IPS-18a (cell line): ENCODE data around the gene PTCRA.

Experiments used
- H3K27ac ChIP-seq: one replicate; pipeline ENCODE4 v1.5.1; 2013; ENCODE audit warnings: low read length
- H3K27me3 ChIP-seq: one replicate; pipeline ENCODE4 v1.6.1; 2013; ENCODE audit warnings: mild to moderate bottlenecking, low read length; ENCODE audit not compliant: control insufficient read depth, insufficient read depth
- H3K36me3 ChIP-seq: one replicate; pipeline ENCODE4 v1.6.1; 2013; ENCODE audit warnings: low read depth, low read length; ENCODE audit not compliant: control insufficient read depth
- H3K4me1 ChIP-seq: one replicate; pipeline ENCODE4 v1.6.1; 2013; ENCODE audit warnings: low read depth, low read length; ENCODE audit not compliant: control insufficient read depth
- H3K4me3 ChIP-seq: one replicate; pipeline ENCODE4 v1.5.1; 2013; ENCODE audit warnings: low read length
- H3K9ac ChIP-seq: one replicate; pipeline ENCODE4 v1.6.1; 2013; ENCODE audit warnings: mild to moderate bottlenecking, low read length, moderate library complexity
- H3K9me3 ChIP-seq: one replicate; pipeline ENCODE4 v1.6.1; 2013; ENCODE audit warnings: low read depth, low read length; ENCODE audit not compliant: control insufficient read depth

Gene PTCRA

DNA sequence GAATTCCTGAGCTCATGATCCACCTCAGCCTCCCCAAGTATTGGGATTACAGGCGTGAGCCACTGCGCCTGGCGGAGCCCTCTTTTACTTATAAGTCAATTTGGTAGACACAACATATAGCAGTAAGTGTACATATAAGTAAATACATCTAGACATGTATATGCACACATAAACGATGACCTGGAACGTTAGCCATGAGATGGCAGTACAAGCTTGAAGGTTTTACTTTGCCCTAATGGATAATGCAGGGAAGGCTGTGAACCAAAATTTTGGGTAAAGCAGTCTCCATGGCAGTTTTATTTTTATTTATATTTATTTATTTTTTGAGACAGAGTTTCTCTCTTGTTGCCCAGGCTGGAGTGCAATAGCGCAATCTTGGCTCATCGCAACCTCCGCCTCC, 42.3 kb downstream of the PTCRA start:
- no peaks in the 10 kb centered on the region for H3K9me3 ChIP-seq
- H3K27ac ChIP-seq = no peak overlapping the region
- peaks cover 28% of the 10 kb centered on the region for H3K27me3 ChIP-seq
- no peaks in the 10 kb centered on the region for H3K36me3 ChIP-seq
- no peaks in the 10 kb centered on the region for H3K4me1 ChIP-seq
- no peak overlapping the region for H3K4me3 ChIP-seq
- no peak overlapping the region for H3K9ac ChIP-seq

DNA sequence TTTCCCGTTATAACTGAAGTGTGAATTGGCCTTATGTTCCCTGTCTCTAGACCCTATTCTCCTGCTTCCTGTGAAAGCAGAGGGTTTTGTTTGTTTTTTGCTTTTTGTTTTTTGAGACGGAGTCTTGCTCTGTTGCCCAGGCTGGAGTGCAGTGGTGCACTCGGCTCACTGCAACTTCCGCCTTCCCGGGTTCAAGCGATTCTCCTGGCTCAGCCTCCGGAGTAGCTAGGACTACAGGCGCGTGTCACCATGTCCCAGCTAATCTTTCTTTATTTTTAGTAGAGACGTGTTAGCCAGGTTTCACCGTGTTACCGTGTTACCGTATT, 44.0 kb downstream of the PTCRA start:
- Histone ChIP-seq H3K4me3 (peak overlapping the region; percentile 71), H3K9me3 (no peaks in the 10 kb centered on the region), H3K4me1 (no peaks in the 10 kb centered on the region), H3K27me3 (peaks cover 28% of the 10 kb centered on the region), H3K36me3 (peaks cover under 1% of the 10 kb centered on the region), H3K27ac (no peak overlapping the region), H3K9ac (no peak overlapping the region)

DNA sequence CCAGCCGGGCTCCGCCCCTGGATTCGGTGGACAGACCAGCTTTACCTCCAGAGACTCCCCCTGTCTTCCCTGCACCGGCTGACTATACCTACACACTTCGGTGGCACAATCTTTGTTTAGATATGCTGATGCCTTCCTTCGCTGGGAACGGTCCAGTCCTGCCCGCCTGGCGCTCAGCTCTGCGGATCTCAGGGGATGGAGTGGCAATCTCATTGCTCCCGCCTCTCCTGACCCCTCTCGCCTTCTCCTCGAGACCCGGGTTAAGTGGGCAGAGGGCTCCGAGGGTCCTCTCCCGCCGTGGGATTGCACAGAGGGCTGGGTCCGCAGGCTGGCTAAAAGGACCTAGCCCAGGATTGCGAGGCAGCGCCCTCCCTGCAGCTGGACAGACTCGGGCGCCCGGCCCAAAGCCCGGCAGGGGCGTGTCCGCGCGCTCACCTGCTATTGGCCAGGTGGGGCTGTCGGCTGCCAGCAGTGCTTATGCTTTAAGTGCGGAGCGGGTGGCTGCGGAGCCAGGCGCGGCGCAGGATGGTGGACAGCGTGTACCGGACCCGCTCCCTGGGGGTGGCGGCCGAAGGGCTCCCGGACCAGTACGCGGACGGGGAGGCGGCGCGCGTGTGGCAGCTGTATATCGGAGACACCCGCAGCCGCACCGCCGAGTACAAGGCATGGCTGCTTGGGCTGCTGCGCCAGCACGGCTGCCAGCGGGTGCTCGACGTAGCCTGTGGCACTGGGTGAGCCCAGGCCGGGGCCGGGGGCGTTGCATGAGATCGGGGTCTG, 44.6 kb downstream of the PTCRA start, which contains the start of gene GNMT:
Gene GNMT (plus strand): TSS at position 512 of the 777 bp plus-strand sequence. CDS start 14 bp downstream, at position 526.
- Histone ChIP-seq H3K4me3 (peak within 1 kb of the TSS; percentile 71), H3K27ac (no peak within 1 kb of the TSS), H3K36me3 (peaks cover 3% of the 10 kb centered on the region), H3K27me3 (peaks cover 28% of the 10 kb centered on the region), H3K9me3 (no peaks in the 10 kb centered on the region), H3K4me1 (no peaks in the 10 kb centered on the region), H3K9ac (no peak within 1 kb of the TSS)

DNA sequence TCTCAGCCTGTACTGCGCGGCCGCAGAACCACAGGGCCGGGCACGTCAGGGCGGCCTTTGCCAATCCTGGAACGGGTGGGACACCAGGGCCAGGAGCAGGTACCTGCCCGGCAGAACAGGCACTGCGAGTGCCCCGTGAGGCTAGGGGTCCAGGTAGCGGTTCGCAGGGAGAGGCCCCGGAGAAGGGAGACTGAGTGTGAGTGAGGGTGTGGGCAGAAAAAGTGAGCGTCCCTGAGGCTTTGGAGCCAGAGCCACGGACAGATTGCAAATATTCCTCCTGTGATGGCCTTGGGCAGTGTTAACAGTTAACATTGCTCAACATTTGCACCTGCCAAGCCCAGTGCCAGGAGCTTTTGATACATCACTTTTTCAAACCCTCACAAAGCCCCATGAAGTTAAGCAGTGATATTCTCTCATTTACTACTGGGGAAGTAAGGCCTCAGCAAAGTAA, 45.2 kb downstream of the PTCRA start:
- Histone ChIP-seq H3K9ac (no peak overlapping the region), H3K4me1 (no peaks in the 10 kb centered on the region), H3K4me3 (peak overlapping the region; percentile 71), H3K9me3 (no peaks in the 10 kb centered on the region), H3K27ac (no peak overlapping the region), H3K36me3 (peaks cover 3% of the 10 kb centered on the region), H3K27me3 (peaks cover 28% of the 10 kb centered on the region)

DNA sequence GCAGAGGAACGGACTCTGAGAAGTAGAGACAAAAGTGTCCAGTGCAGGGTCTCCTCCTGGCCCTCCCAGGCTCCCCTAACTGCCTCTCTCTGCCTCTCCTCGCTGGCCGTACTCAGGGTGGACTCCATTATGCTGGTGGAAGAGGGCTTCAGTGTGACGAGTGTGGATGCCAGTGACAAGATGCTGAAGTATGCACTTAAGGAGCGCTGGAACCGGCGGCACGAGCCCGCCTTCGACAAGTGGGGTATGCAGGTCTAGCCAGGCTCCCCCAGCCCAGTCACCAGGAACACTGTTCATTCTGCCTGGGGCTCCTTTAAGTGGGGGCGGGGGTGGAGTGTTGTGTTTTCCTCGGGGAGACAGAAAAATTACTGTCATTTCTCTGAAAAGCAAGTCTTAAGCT, 46.2 kb downstream of the PTCRA start:
- H3K4me3 ChIP-seq = no peak overlapping the region
- no peaks in the 10 kb centered on the region for H3K4me1 ChIP-seq
- H3K36me3 ChIP-seq = peaks cover 3% of the 10 kb centered on the region
- H3K27me3 ChIP-seq = peaks cover 28% of the 10 kb centered on the region
- H3K9me3 ChIP-seq = no peaks in the 10 kb centered on the region
- H3K9ac ChIP-seq = no peak overlapping the region
- no peak overlapping the region for H3K27ac ChIP-seq

DNA sequence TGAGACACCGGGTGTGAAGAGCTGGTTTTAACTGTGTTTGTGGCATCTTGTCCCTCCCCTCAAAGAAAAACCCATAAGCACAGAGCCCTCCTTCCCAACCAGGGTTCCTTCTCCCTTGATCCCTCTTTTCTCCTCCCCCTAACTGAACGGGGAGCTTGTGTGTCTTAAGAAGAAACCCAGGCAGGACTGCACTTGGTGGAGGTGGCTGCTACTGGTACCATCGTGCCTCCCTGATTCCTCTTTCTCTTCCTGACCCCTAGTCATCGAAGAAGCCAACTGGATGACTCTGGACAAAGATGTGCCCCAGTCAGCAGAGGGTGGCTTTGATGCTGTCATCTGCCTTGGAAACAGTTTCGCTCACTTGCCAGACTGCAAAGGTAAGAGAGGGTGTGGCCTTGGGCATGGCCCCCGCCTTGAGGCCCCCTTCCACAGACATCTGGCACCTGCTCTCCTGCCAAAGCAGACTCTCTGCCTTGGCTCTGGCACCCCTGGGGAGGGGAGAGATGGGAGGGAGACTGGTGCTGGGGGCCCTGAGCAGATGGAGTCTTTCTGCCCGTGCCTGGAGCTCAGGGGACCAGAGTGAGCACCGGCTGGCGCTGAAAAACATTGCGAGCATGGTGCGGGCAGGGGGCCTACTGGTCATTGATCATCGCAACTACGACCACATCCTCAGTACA, 46.8 kb downstream of the PTCRA start:
- Histone ChIP-seq H3K9ac (no peak overlapping the region), H3K9me3 (no peaks in the 10 kb centered on the region), H3K36me3 (peaks cover 3% of the 10 kb centered on the region), H3K27me3 (peaks cover 28% of the 10 kb centered on the region), H3K4me3 (no peak overlapping the region), H3K4me1 (no peaks in the 10 kb centered on the region), H3K27ac (no peak overlapping the region)

DNA sequence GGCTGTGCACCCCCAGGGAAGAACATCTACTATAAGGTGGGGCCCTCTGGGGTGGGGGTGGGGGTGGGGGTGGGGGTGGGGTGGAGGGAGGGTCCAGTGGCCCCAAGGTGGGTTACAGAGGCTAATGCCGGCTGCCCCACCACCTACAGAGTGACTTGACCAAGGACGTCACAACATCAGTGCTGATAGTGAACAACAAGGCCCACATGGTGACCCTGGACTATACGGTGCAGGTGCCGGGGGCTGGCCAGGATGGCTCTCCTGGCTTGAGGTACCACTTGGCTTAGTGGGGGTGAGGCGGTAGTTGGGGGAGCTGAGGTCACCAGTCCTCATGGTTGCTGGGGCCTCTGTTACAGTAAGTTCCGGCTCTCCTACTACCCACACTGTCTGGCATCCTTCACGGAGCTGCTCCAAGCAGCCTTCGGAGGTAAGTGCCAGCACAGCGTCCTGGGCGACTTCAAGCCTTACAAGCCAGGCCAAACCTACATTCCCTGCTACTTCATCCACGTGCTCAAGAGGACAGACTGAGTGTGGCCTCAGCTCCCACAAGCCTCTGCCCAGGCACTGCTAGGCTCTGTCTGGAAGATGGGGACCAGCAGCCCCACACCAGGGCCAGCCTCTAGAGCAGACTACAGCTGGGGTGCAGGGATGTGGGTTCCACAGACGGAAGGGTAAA, 47.5 kb downstream of the PTCRA start:
- peaks cover 3% of the 10 kb centered on the region for H3K36me3 ChIP-seq
- no peaks in the 10 kb centered on the region for H3K4me1 ChIP-seq
- no peak overlapping the region for H3K27ac ChIP-seq
- no peak overlapping the region for H3K9ac ChIP-seq
- peaks cover 28% of the 10 kb centered on the region for H3K27me3 ChIP-seq
- H3K9me3 ChIP-seq = no peaks in the 10 kb centered on the region
- no peak overlapping the region for H3K4me3 ChIP-seq

DNA sequence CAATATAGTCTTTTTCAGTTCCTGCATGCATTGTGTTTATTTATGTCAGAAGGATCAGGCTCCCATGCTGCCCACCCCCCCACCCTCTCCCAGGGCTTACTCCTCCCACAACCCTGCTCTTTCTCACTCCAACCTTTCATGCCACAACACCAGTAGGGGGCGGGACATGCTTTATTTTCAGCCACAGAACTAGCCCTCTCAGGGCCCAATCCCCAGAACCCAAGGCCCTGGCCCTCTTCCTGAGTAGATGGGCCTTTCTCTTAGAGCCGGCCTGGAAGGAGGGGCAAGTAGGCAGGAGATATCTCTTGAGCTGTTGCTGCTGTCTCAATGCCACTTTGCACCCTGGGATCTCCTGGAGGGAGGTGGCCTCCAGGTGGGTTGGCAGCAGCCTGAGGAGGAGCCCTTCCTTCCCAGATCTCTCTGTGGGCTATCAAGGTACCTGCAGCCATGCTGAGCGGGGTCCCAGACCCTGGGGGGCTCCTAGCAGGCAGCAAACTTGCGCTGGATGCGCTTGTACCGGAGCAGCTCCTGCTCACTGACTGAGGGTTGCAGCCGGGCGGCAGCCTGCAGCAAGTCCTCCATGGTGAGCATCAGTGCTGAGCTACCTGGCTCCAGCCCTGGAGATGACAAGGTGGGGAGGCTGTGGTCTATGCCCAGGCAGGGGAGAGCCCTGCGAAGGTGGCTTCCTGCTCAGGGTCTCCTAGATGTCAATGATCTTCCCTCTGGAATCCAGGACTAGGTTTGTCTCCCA, 48.2 kb downstream of the PTCRA start:
- no peaks in the 10 kb centered on the region for H3K4me1 ChIP-seq
- no peak overlapping the region for H3K9ac ChIP-seq
- H3K36me3 ChIP-seq = peaks cover 3% of the 10 kb centered on the region
- no peak overlapping the region for H3K27ac ChIP-seq
- H3K9me3 ChIP-seq = no peaks in the 10 kb centered on the region
- peaks cover 24% of the 10 kb centered on the region for H3K27me3 ChIP-seq
- H3K4me3 ChIP-seq = no peak overlapping the region

DNA sequence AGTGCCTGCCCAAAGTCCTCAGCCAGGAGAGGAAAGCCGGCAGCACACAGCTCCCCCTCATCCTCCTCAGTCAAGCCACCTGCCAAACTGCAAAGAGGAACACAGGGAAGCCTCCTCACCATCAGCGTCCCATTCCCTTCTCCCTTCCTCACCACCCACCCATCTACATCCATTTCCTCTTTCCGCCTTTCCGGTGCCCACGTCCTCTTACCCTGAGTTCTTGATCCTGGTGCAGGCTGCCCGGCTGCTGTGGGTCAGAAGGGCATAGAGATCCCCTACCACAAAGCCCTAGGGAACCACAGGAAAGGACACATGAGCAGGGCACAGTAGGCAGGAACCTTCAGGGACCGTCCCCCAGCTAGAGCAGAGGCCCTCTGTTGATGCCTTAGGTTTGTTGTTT, 50.7 kb downstream of the PTCRA start:
- Histone ChIP-seq H3K4me3 (no peak overlapping the region), H3K36me3 (peaks cover 3% of the 10 kb centered on the region), H3K27me3 (no peaks in the 10 kb centered on the region), H3K4me1 (no peaks in the 10 kb centered on the region), H3K9me3 (no peaks in the 10 kb centered on the region), H3K27ac (no peak overlapping the region), H3K9ac (no peak overlapping the region)

DNA sequence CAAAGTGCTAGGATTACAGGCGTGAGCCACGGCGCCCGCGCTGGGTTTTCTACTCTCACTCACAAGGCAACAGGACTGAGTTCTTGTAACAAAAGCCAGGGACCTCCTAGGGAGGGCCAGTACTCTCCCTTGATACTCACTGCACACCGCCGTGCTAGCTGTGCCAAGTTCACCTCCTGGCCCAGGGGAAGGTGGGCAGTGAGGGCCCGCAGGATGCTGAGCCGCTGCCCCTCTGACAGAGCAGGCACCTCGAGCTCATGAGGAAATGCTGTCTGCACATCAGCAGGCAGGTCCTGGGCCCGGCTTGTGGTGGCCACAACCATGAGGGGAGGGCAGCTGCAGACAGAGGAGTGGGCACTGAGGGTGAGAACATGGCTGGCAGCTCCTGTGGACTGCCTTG, 51.4 kb downstream of the PTCRA start:
- Histone ChIP-seq H3K4me1 (no peaks in the 10 kb centered on the region), H3K27me3 (no peaks in the 10 kb centered on the region), H3K9ac (no peak overlapping the region), H3K9me3 (no peaks in the 10 kb centered on the region), H3K36me3 (peaks cover 3% of the 10 kb centered on the region), H3K27ac (no peak overlapping the region), H3K4me3 (no peak overlapping the region)

DNA sequence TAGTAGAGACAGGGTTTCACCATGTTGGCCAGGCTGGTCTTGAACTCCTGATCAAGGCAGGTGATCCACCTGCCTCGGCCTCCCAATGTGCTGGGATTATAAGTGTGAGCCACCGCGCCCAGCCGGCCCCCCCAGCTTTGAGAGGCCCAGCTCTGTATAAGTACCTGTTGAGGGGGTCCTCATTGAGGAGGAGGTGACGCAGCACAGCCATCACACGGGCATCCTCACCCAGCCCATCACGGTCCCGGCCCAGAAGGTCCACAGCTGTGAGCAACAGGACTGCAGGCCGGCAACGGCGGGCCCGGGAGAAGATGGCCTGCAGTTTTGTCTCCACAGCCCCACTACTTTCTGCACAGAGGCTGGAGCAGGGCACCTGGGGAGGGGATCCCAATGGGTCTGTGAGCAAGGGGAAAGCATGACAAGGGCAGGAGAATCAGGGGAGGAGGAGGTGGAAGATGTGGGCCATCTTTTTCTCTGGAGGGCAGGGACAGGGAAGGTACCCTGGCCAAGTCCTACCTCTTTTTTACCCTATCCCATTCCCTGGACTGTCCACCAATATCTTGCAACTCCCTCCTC, 52.4 kb downstream of the PTCRA start:
- Histone ChIP-seq H3K9me3 (no peaks in the 10 kb centered on the region), H3K4me3 (no peak overlapping the region), H3K4me1 (no peaks in the 10 kb centered on the region), H3K9ac (no peak overlapping the region), H3K27me3 (no peaks in the 10 kb centered on the region), H3K36me3 (peaks cover 3% of the 10 kb centered on the region), H3K27ac (no peak overlapping the region)
